ENCODE data around the gene RNF223. TPM values are rescaled to one million over a fixed set of nuclear protein-coding genes. Genes with fewer than 3 reads are reported as not detected.

Gene RNF223
- polyA plus RNA-seq, 2 of the 4 experiments (the other 2 are of a cell fraction) = 0.08 TPM; not detected in 1

- DNase-seq (ENCODE audit: low read depth in 1 of 2, low spot score in 1 of 2) (no peak), FAIRE-seq (no peak), ATAC-seq (no peak)
- CTCF ChIA-PET = no interaction called here
- Histone ChIP-seq H3K4me3 (no peak overlapping the region), H3K9me3 (no peaks in the 10 kb centered on the region), H3K4me2 (no peak overlapping the region), H3K4me1 (peaks cover 9% of the 10 kb centered on the region), H3K27ac (no peak overlapping the region)
- 100% methylated on average over 8 of the region's 10 CpGs for WGBS (ENCODE audit: missing lambda C conversion rate)
- POLR2A ChIA-PET = no interaction called here
- TF ChIP-seq JUN (IDR thresholded peaks at IDR 0.05) = no peak
- no peak for TF ChIP-seq JUNB (IDR thresholded peaks at IDR 0.05)
- TF ChIP-seq, protein P1, sequence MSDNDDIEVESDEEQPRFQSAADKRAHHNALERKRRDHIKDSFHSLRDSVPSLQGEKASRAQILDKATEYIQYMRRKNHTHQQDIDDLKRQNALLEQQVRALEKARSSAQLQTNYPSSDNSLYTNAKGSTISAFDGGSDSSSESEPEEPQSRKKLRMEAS (IDR thresholded peaks at IDR 0.05) = no peak
- TF ChIP-seq RARB (CRISPR knock-in tag; IDR thresholded peaks at IDR 0.05) = no peak
- no peak for TF ChIP-seq ESRRA (IDR thresholded peaks at IDR 0.05; ENCODE audit: borderline replicate concordance, low read length)
- TF ChIP-seq EHMT2 (IDR thresholded peaks at IDR 0.05; ENCODE audit: low read depth) = no peak
- no peak for TF ChIP-seq EP300 (IDR thresholded peaks at IDR 0.05)
- TF ChIP-seq FOSB (CRISPR knock-in tag; IDR thresholded peaks at IDR 0.05) = no peak
- no peak for TF ChIP-seq SMC3 (IDR thresholded peaks at IDR 0.05)
- TF ChIP-seq, protein P2, sequence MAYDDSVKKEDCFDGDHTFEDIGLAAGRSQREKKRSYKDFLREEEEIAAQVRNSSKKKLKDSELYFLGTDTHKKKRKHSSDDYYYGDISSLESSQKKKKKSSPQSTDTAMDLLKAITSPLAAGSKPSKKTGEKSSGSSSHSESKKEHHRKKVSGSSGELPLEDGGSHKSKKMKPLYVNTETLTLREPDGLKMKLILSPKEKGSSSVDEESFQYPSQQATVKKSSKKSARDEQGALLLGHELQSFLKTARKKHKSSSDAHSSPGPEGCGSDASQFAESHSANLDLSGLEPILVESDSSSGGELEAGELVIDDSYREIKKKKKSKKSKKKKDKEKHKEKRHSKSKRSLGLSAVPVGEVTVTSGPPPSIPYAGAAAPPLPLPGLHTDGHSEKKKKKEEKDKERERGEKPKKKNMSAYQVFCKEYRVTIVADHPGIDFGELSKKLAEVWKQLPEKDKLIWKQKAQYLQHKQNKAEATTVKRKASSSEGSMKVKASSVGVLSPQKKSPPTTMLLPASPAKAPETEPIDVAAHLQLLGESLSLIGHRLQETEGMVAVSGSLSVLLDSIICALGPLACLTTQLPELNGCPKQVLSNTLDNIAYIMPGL (CRISPR knock-in tag; IDR thresholded peaks at IDR 0.05; ENCODE audit: borderline replicate concordance) = no peak
- no peak for TF ChIP-seq EHF (CRISPR knock-in tag; IDR thresholded peaks at IDR 0.05)
Observed at GRCh38 chr1:1042835-1043234, 31.3 kb downstream of the RNF223 start.

DNA sequence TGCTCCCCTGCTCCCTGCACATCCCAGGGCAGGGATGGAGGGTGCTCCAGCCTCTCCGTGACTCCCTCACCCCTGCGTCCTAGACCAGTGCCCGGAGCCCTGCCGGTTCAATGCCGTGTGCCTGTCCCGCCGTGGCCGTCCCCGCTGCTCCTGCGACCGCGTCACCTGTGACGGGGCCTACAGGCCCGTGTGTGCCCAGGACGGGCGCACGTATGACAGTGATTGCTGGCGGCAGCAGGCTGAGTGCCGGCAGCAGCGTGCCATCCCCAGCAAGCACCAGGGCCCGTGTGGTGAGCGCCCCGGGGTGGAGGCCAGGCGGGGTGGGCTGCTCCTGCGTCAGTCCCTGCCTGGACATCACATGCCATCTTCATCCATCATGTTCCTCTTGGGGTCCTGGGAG is 32.2 kb downstream of the RNF223 start:
- Histone ChIP-seq H3K4me2 (no peak overlapping the region), H3K4me3 (no peak overlapping the region), H3K27ac (no peak overlapping the region), H3K9me3 (no peaks in the 10 kb centered on the region), H3K4me1 (peaks cover 9% of the 10 kb centered on the region)
- no peak for DNase-seq (ENCODE audit: low read depth in 1 of 2, low spot score in 1 of 2)
- ATAC-seq = no peak
- 98% methylated on average over 12 of the region's 25 CpGs for WGBS (ENCODE audit: missing lambda C conversion rate)
- ChIA-PET POLR2A (no interaction called here), CTCF (interaction anchor here (1.4 to 4.7 kb wide), 4 partner anchors 21 to 40 kb away, joined by 3 to 32 read pairs (median 16); partner anchors contain the start of gene ISG15)
- no peak for TF ChIP-seq JUN (IDR thresholded peaks at IDR 0.05)
- no peak for TF ChIP-seq GATA3 (IDR thresholded peaks at IDR 0.05; ENCODE audit: borderline replicate concordance)
- no peak for TF ChIP-seq CEBPB (IDR thresholded peaks at IDR 0.05)
- TF ChIP-seq RCOR1 (IDR thresholded peaks at IDR 0.05; ENCODE audit: low read depth, low read length) = no peak
- no peak for TF ChIP-seq FOSB (CRISPR knock-in tag; IDR thresholded peaks at IDR 0.05)
- TF ChIP-seq PBX3 (IDR thresholded peaks at IDR 0.05) = no peak
- no peak for TF ChIP-seq PHF8 (IDR thresholded peaks at IDR 0.05; ENCODE audit: borderline replicate concordance, low read depth)
- no peak for TF ChIP-seq CBX8 (IDR thresholded peaks at IDR 0.05)
- no peak for TF ChIP-seq MAFK (IDR thresholded peaks at IDR 0.05; ENCODE audit: partially characterized antibody)
- no peak for TF ChIP-seq RNF2 (IDR thresholded peaks at IDR 0.05; ENCODE audit: borderline replicate concordance, low read depth)
- no peak for TF ChIP-seq EHF (CRISPR knock-in tag; IDR thresholded peaks at IDR 0.05)
- TF ChIP-seq, protein P1 (IDR thresholded peaks at IDR 0.05) = no peak
- no peak for TF ChIP-seq MAZ (IDR thresholded peaks at IDR 0.05; ENCODE audit: borderline replicate concordance, low read depth, low read length)
- TF ChIP-seq NR3C1 (IDR thresholded peaks at IDR 0.05) = no peak
- TF ChIP-seq RFX5 (IDR thresholded peaks at IDR 0.05) = no peak
- FAIRE-seq = no peak

DNA sequence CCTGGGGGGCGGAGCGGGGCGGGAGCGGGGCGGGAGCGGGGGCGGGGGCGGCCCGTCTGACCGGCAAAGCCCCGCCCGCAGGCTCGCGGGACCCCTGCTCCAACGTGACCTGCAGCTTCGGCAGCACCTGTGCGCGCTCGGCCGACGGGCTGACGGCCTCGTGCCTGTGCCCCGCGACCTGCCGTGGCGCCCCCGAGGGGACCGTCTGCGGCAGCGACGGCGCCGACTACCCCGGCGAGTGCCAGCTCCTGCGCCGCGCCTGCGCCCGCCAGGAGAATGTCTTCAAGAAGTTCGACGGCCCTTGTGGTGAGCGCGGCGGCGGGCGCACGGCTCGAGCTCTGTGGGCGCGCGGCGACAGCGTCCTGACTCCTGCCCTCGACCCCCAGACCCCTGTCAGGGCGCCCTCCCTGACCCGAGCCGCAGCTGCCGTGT is 33.0 kb downstream of the RNF223 start:
- POLR2A ChIA-PET = no interaction called here
- Histone ChIP-seq H3K4me3 (no peak overlapping the region), H3K4me1 (peaks cover 9% of the 10 kb centered on the region), H3K4me2 (no peak overlapping the region), H3K27ac (no peak overlapping the region), H3K9me3 (no peaks in the 10 kb centered on the region)
- no peak for TF ChIP-seq HOXB13 (CRISPR knock-in tag; IDR thresholded peaks at IDR 0.05; ENCODE audit: low read depth)
- CTCF ChIA-PET = interaction anchor here (0.6 to 4.7 kb wide), 9 partner anchors 16 to 99 kb away, joined by 3 to 32 read pairs (median 6); partner anchors contain the start of gene ISG15
- WGBS (ENCODE audit: missing lambda C conversion rate) = 97% methylated on average over 24 of the region's 60 CpGs
- no peak for FAIRE-seq
- no peak for ATAC-seq
- no peak for DNase-seq (ENCODE audit: low read depth in 1 of 2, low spot score in 1 of 2)
